ENCODE results near the gene TOX3. TPM values are rescaled to one million over a fixed set of nuclear protein-coding genes. Genes with fewer than 3 reads are reported as not detected.

TOX3 gene
- polyA plus RNA-seq, 2 of the 4 experiments (the other 2 are of a cell fraction), result 0.10 to 2.2 TPM

DNA sequence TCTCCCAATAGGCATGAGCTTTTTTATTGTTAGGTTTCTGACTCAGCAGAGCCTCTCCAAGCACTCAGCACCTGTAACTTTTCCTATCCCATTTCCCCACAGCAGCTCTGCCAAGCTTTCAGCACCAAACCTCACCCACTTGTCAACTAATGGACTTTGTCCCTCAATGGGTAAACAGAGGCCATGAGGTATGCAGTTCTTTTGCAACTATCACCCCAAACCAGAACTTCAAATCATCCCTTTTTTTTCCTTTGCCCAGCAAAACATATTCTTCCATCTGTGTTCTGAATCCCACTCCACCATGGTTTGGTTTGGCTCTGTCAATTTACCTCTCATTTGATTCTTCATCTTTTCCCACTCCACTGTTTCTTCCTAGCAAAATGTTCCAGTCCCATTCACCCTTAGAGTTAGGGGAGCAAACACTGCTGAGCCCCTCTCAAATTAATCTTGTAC is 58.1 kb downstream of the TOX3 start (continued):
- TF ChIP-seq, protein P1, sequence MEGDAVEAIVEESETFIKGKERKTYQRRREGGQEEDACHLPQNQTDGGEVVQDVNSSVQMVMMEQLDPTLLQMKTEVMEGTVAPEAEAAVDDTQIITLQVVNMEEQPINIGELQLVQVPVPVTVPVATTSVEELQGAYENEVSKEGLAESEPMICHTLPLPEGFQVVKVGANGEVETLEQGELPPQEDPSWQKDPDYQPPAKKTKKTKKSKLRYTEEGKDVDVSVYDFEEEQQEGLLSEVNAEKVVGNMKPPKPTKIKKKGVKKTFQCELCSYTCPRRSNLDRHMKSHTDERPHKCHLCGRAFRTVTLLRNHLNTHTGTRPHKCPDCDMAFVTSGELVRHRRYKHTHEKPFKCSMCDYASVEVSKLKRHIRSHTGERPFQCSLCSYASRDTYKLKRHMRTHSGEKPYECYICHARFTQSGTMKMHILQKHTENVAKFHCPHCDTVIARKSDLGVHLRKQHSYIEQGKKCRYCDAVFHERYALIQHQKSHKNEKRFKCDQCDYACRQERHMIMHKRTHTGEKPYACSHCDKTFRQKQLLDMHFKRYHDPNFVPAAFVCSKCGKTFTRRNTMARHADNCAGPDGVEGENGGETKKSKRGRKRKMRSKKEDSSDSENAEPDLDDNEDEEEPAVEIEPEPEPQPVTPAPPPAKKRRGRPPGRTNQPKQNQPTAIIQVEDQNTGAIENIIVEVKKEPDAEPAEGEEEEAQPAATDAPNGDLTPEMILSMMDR (IDR thresholded peaks at IDR 0.05), result no peak
- TF ChIP-seq ZFP36 (IDR thresholded peaks at IDR 0.05; ENCODE audit: borderline replicate concordance, partially characterized antibody) (no peak), EHMT2 (IDR thresholded peaks at IDR 0.05; ENCODE audit: low read depth) (no peak), HEYL (CRISPR knock-in tag; IDR thresholded peaks at IDR 0.05) (no peak), KDM1A (IDR thresholded peaks at IDR 0.05; ENCODE audit: low read depth) (no peak), HOXB5 (CRISPR knock-in tag; IDR thresholded peaks at IDR 0.05) (no peak), HOXA7 (CRISPR knock-in tag; IDR thresholded peaks at IDR 0.05) (no peak), FOSB (CRISPR knock-in tag; IDR thresholded peaks at IDR 0.05) (no peak), CHD2 (IDR thresholded peaks at IDR 0.05; ENCODE audit: low read length, partially characterized antibody) (no peak)
- TF ChIP-seq, protein P2, sequence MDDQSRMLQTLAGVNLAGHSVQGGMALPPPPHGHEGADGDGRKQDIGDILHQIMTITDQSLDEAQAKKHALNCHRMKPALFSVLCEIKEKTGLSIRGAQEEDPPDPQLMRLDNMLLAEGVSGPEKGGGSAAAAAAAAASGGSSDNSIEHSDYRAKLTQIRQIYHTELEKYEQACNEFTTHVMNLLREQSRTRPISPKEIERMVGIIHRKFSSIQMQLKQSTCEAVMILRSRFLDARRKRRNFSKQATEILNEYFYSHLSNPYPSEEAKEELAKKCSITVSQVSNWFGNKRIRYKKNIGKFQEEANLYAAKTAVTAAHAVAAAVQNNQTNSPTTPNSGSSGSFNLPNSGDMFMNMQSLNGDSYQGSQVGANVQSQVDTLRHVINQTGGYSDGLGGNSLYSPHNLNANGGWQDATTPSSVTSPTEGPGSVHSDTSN (IDR thresholded peaks at IDR 0.05), result no peak

DNA sequence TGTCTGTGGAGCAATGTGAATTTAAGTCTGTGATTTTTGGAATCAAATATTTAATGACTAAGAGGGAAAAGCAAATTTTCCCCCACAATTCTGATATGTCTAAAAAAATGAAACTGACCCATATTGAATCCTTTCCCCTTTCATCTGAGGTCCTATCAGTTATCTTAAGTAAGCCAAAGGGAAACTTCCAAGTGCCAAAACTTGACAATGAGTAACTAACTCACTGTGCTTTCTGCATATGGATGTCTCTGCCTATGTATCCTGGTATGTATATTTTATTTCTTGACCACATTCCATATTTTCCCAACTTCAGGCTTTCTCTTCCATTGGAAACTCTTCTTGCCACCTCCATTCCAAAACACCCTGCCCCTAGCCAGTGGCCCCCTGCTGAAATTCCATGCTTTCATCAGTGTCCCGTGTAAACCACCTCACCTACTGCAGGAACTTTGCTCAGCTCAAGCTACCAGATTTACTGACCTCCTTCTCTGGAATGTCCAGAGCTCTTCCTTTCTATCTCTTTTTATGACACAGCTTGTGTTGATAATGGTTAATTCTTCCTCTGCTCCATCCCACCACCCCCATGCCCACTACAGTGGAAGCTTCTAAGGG is 59.0 kb downstream of the TOX3 start:
- Histone ChIP-seq H3K4me2 (no peak overlapping the region), H3K9me3 (no peaks in the 10 kb centered on the region), H3K27ac (no peak overlapping the region), H3K4me1 (no peaks in the 10 kb centered on the region), H3K4me3 (no peak overlapping the region)
- 26% methylated on average over 1 of the region's 1 CpG for WGBS (ENCODE audit: missing lambda C conversion rate)
- CTCF ChIA-PET, result interaction anchor here (0.7 kb wide), 1 partner anchor 1085 kb away, joined by 4 read pairs; no protein-coding TSS in a partner anchor
- DNase-seq (ENCODE audit: low read depth in 1 of 2, low spot score in 1 of 2) (no peak), ATAC-seq (no peak), FAIRE-seq (no peak)
- TF ChIP-seq NR3C1 (IDR thresholded peaks at IDR 0.05) (no peak), KDM5A (IDR thresholded peaks at IDR 0.05) (no peak), FOXS1 (CRISPR knock-in tag; IDR thresholded peaks at IDR 0.05) (no peak), SREBF2 (IDR thresholded peaks at IDR 0.05) (no peak), POLR2AphosphoS2 (conservative IDR thresholded peaks at IDR 0.05; ENCODE audit: low read length) (no peak)
- TF ChIP-seq, protein P1 (IDR thresholded peaks at IDR 0.05), result no peak
- POLR2A ChIA-PET, result no interaction called here

DNA sequence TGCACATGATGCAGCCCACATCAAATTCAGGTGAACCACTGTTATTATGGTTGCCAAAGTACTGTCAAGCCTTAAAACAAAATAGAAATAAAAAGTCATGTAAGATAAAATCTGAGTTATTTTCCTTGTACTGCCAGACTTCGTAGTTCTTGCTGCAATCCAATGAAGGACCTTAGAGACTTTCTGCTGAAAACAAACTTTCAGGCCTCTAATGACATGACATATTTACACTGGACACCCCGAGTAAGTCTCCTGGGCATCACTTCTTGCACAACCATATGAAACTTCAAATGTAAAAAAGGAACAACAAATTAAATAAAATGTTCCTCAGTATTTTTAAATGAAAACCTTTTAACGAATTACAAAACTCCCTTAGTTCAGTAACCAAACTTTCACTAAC is 66.7 kb downstream of the TOX3 start:
- no peak for TF ChIP-seq CHD4 (IDR thresholded peaks at IDR 0.05; ENCODE audit: borderline replicate concordance)
- TF ChIP-seq, protein P3, sequence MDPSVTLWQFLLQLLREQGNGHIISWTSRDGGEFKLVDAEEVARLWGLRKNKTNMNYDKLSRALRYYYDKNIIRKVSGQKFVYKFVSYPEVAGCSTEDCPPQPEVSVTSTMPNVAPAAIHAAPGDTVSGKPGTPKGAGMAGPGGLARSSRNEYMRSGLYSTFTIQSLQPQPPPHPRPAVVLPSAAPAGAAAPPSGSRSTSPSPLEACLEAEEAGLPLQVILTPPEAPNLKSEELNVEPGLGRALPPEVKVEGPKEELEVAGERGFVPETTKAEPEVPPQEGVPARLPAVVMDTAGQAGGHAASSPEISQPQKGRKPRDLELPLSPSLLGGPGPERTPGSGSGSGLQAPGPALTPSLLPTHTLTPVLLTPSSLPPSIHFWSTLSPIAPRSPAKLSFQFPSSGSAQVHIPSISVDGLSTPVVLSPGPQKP (IDR thresholded peaks at IDR 0.05; ENCODE audit: low read depth, low read length), result no peak
- no peak for TF ChIP-seq FOSB (CRISPR knock-in tag; IDR thresholded peaks at IDR 0.05)
- no peak for TF ChIP-seq ZNF302 (CRISPR knock-in tag; IDR thresholded peaks at IDR 0.05)
- Histone ChIP-seq H3K4me3 (no peak overlapping the region), H3K4me1 (no peaks in the 10 kb centered on the region), H3K27ac (no peak overlapping the region), H3K9me3 (no peaks in the 10 kb centered on the region), H3K4me2 (no peak overlapping the region)
- no peak for DNase-seq (ENCODE audit: low read depth in 1 of 2, low spot score in 1 of 2)
- WGBS (ENCODE audit: missing lambda C conversion rate), result 21% methylated on average over 3 of the region's 3 CpGs
- POLR2A ChIA-PET, result no interaction called here
- no peak for ATAC-seq
- CTCF ChIA-PET, result no interaction called here
- FAIRE-seq, result no peak
